GM19240 (cell line): ENCODE data around the gene RAB28.

ENCODE experiments used
- DNase-seq: peaks from one replicate; pipeline ENCODE4 v3.0.0; 2011; ENCODE audit warnings: low spot score; ENCODE audit not compliant: insufficient read length

RAB28 gene

DNA sequence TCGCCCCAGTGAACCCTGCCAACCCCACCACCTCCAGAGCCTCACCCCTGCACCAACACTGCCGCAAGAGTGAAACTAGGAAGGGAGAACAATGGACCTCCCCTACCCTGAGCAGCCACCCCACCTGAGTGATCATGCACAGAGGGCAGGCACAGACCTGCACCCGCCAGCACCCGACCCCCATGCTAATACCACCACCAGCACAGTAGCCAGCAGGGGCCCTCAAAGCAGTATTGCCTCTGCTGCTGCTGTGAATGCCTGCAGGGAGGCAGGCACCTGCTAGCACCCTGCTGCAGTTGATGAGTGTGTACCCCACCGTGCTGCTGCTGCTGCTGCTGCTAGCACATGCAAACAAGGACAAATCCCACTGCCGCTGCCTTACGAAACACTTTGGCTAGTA is 100.1 kb downstream of the RAB28 start:
- no peak for DNase-seq

DNA sequence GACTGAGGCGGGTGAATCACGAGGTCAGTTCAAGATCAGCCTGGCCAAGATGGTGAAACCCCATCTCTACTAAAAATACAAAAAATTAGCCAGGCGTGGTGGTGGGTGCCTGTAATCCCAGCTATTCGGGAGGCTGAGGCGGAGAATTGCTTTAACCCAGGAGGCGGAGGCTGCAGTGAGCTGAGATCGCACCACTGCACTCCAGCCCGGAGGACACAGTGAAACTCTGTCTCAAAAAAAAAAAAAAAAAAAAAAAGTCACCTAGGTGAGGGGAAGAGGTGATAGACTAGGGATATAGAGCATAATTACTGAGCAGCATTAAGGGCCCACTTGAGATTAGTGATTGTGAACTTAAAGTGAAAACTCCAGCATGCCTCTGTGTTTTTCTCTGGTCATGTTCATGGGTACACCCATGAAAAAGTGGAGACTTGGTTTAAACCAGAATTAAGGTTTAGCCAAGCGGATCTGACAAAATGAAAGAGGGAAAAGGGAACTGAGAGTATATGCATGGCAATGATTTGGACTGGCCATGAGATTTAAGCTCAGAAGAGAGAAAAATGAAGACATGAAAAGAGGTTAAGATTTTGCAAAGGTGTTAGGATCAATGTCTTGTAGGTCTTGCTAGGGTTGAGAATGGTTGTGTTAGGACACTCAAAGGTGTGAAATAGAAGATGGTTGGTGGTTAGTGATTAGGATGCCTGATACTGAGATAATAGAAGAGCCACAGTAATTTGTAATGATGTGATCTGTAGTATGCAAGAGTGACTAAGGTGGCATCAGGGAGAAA is 105.0 kb downstream of the RAB28 start:
- DNase-seq = no peak

DNA sequence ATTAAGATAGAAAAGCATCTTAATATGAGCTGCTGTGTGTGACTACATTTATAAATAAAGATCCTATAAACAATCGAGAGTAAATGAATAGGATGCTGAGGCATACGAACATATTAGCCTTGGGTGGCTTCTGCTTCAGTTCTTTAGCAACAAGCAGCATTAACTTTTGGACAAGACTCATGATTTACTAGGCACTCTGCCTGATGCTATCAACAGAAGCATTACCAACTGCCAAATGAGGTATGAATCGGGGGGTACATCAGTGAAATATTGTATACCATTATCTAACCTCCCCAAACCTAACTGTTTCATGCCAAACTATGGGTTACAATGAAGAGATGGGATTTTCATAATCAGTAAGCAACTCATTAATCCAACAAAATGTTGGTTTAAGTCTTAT is 113.1 kb downstream of the RAB28 start:
- DNase-seq = no peak

DNA sequence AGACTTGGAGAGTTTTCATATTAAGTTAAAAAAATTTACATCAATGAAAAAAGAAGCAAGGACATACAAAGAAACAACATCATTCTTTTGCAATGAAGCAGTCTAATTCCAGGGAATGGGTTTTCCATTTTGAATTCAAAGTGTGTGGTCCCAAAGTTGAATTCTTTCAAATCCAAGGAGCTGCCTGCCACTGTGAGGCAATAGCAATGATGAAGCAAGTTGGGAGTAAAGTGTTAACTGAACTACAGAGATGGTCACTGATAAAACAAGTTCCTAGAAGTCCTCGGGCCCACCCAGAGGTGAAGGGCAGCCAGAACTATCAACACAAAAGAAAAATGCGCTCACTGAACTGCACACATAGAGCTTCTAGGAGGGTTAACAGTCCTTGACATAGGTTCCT is 115.9 kb downstream of the RAB28 start:
- DNase-seq = no peak

DNA sequence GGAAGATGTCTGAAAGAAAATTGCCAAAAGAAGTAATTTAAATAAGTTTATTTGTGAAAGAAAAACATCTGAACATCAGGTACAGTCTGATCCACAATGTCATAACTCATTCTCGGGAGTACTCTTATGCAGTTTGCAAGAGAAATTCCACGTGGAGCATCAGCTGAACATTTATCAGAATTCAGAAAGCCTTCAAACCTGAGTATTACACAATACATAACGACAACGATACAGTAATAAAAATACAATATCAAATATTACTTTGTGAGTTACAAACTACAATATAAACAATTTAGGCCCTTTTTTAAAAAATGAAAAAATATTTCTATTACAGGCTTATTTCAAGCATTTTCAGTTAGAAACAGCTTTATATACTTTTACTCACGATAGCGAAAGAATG is 116.4 kb downstream of the RAB28 start:
- DNase-seq = no peak

DNA sequence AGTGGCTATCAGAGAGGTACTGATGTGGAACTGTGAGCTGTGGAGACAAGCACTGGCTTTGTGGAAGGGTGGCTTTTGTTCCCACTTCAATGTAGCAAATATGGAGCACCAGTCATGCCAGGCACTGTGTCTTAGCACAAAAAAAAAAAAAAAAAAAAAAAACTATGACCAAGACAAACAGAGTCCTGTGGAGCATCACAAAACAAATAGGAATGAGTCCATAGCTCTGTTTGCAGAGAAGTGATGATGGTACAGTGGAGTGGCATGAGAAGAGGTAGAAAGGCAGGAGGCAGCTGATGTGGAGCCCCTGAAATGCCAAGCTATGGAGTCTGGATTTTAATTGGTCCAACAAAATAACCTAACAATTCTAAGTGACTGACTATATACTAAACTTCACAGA is 116.9 kb downstream of the RAB28 start:
- DNase-seq = no peak

DNA sequence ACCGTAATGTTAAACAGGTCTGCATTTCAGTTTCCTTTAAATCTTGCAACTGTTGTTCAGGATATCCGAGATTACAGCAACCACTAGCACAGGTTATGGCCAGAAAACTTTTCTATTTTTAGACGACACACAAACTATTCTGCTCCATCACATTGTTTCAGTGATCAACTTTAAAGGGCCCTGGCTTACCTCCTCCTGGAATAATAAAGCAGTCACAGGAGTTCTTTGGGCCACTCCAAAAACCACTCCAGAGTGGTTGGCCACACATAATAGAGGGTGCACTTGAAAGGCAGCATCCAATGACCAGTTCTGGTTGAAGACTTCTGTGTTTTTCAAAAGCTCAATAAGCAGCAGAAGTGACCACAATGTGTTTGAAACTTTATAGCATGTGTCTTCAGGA is 118.9 kb downstream of the RAB28 start:
- DNase-seq = no peak

DNA sequence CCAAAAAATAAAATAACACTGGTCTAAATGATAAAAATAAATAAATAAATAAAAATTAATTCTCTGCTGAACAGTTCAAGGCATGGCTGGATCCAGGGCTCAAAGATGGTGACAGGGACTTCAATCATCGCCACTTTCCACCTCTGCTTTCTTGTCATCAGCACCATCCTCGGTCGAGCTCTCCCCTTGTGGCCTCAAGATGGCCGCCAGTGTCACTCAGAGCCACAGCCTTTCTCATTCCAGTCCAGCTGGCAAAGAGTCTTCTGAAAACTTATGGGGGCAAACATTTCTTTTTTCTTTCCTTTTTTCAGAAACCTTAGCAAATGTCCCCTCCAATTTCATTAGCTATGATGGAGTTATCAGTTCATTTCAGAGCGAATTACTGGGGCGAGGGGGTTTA is 119.5 kb downstream of the RAB28 start:
- DNase-seq = no peak

DNA sequence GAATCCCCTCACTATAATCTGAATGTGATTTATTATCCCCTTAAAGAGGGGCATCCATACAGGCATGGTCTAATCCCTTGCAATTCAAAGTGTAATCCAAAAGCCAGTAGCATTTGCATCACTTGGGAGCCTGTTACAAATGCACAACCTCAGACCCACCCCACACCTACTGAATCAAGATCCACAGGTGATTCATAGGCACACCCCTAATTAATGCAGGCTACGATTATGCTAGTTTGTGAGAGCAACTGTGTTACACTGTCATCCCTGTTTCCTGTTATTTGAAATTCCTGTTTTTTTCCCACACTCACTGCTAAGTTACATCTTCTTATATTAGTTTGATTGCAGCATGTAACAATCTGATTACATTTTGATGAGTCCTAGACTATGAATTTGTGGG is 120.0 kb downstream of the RAB28 start:
- DNase-seq = no peak

DNA sequence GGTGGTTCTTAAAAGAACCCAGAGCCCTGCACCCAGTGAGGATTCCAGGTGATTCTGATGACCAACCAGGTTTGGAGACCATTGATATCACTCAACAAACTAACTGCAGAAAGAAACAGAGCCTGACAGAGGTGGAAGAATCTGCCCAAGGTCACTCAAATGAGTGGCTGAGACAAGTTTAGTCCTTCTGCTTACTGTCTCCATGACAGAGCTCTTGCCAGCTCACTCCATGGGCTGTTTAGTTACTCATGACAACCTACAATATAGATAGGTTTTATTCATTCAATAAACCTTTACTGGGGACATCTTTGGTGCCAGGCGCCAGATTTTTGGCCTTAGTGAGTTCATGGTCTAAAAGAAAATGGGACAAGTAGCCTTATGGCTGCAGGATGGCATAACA is 124.3 kb downstream of the RAB28 start:
- no peak for DNase-seq

DNA sequence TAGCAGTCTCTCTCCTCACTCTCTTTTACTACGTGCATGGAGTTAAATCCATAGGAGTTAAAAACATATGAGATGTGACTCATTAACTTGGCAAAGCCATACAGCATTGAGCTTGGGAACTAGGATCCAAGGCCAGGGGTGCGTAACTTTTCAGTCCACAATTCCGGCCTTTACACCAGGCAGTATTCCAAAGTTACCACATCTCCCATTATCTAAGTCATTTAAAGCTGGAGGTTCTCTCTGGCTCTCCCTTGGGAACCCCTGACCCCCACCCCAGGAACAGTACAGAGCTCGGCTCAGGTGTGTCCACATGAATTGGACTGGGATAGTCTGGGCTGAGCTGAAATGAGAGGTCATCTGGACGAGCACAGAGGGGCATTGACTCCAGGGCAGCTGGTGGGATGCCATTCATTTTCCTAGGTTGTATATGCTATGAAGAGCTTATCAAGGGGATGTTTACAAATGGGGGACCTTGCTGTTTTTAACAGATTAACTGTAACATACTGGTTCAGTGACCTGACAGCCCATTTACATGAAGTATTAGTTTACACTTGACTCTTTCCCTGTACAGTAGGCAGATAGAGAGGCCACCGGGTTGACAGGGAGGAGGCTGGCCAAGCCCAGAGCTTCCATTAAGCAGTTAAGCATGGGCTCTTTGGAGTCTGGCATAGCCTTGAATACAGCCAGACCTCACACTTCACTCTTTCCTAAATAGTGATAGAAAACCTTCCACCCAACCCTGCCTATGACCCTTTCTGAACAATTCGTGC is 128.8 kb downstream of the RAB28 start:
- no peak for DNase-seq

DNA sequence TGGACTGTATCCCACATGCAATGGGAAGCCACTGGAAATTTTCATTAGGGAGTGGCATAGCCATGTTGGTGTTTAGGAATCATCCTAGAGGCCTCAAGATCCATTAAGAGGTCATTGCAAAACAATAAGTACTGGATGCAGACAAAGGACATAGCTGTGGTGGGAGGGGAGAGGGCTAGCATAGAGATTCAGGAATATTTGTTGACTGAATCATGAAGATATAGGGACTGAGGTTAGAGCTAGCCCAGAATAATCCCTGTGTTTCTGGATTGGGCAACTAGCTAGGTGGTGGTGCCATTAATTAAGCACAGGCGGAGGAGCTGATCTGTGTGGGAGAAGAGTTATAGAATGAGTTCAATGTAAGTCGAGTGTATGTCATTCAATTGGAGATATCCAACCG is 135.0 kb downstream of the RAB28 start:
- no peak for DNase-seq

DNA sequence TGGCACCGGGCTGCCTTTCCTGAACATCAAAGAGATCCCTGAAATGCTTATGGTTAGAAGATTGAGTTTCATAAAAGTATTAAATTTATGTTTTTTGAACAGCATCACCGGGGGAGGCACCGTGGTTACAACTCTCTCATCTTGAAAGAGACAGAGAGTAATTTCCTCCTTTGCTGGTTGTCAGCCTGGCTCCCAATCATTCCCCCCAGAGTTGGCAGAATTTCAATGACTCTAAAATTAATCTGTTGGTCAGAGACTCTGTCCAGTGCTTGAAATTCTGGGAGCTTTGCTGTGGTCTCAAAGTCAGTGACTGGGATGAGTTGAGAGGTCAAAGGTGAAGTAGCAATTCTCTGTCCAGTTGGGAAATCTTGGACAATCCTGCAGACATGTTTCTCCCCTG is 135.9 kb downstream of the RAB28 start:
- DNase-seq = no peak

DNA sequence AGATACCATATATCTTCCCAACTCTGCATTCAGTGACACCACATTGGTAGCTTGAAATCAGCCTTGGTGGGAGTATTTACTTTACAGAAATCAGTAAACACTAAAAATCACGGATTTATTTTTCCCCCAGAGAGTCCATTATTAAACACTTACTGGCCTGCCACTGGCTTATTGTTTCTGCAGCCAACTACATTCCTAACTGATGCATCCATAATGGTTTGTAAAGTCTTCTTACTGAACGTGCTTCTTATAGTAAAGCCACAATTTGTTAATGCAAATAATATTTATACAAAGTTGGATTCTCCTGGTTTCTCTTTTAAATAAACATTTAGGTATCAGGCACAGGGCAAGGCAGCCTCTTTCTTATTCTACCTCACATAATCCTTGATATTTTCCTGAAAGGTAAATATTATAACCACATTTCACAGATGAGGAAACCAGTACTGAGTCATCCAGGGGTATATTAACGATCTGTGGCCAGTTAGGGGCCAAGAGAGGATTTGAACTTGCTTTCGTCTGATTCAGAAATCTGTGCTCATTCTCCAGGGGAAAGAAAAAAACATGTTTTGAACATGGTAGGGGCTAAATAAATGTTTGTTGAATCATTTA is 136.5 kb downstream of the RAB28 start:
- DNase-seq = no peak

DNA sequence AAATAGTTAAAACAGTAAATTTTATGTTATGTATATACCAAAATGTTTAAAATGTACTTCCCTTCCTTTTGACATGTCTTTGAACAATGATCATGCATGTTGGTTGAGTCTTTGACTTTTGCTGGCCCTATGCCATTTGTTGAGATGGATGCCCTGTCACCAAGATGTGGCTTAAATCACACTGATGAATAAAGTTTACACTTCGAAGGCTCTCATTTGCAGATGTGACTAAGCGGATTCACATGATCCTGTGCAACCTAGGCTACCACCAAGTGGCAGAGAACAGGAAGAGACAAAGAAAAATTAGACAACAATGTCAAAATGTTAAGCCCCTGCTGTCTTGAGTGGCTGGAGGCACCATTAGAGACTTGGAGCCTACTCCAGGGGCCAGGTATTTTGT is 139.9 kb downstream of the RAB28 start:
- no peak for DNase-seq

DNA sequence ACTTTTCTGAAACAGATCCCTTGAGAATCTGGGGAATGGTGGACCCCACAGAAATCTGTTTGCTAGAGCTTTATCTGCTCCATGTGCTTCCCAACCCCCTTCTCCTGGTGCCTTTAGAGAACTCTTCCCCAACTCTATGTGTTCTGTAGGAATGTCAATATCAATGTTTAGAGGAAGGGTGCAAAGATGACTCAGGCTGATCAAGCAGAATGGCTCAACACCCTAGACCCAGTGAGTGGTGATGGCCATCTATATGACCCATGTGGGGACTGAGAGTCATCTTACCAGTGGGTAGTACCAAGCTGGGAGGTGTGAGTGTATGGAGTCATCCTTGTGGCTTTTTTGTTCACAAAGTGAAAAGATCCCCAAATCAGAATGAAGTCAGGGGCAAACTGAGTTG is 143.5 kb downstream of the RAB28 start:
- no peak for DNase-seq

DNA sequence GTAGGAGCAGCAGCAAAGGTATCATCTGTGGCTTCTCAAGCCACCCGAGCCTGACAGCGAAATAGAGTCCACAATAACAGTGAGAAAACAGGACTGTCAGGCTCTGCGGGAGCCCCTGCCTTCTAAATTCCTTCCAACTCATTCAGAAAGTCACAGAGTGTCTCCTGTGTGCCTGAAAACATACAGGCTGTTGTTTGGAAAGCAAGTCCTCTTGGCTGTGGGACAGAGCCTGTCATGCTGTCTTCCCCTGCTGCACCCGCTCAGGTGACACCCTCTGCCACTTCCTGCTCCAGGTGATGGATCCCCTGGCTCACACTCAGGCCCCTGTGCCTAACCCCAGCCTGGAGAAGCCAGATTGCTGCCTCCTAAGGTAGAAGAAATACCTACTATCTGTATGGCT is 152.3 kb downstream of the RAB28 start:
- no peak for DNase-seq

DNA sequence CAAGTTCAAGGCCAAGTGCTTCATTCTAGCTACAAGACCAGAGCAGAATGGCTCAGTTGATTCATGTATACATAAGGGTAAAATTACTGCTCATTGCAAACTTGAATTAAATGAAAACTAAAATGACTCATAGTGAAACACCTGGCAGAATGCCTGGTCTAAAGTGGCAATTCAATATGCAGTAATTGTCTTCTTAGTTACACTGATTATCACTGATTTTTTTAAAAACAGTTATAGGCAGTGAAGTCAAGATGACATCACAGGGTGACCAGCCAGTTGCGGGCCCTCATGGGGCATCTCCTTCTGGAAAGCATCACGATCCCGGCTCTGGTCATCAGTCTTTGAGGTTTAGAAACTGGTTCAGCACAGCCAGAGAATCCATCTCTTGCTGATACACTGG is 154.2 kb downstream of the RAB28 start:
- no peak for DNase-seq

DNA sequence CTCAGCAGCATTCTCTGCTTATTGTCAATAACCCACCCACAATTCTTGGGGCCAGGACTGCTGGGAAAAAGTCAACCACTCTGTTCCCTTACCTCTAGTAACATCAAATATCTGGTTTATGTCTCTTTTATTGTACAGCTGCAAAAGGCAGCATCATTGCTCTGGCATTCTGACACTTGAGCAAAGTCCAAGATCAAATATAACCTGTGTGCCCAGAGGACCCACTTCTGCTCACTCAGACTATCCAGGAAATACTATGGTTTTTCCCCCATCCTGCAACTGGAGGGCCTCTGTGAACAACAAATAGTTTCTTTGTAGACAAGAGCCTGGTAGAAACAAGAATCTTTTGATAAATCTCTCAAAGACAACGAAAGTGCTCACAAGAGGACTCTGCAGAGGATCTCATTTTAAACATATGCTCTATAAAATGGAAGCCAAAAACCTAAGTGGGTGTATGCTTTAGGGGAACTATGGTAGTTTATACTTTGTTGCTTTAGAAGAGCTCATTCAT is 154.7 kb downstream of the RAB28 start:
- DNase-seq = no peak

DNA sequence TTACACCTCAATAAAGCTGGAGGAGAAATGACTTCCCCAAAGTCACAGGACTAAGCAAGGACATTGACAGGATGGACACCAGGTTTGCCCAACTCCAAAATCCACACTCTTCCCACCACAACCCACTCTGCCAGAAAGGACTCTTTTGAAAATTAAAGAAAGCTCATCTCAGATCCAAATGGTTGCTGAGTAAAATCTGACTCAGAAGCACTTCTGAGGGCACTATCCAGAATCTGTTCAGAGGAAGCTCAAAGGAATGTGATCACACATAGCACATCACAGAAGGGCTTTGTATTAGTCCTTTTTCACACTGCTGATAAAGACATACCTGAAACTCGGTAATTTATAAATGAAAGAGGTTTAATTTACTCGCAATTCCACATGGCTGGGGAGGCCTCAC is 155.5 kb downstream of the RAB28 start:
- DNase-seq = no peak

DNA sequence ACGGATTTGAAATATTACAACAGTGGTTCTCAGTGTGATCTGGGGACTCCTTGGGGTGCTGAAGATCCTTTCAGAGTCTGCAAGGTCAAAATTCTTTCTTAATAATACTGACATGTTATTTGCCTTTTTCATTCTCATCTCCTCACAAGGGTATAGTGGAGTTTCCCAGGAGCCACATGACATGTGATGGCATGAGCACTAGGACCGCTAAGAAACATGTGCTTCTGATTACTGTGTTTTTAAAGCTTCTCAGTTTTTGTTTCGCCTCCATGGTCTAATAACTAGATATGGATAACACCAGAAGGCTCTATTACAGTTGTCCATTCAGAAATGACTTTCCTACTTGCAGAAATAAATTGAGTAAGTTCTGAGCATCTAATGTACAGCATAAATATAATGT is 156.1 kb downstream of the RAB28 start:
- no peak for DNase-seq

DNA sequence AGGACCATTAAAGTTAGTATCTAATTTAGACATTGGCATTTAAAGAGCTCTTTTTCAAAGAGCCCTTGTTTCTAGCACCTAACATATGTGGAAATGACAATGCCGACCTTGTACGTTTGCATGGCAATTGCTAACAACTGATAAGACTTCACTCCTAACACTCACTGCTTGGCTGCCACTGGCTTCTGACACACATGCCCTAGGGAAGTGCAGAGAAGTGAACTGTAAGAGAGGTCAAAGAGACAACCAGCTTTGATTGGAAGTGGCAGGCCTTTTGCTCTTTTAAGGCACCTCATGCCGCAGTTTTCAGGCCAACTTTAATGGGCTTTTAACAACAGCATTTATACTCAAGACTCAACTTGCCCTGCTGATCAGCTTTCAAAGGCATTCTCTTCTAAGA is 158.4 kb downstream of the RAB28 start:
- no peak for DNase-seq
